Measurements from ENCODE around the gene ROM1.
A peak's percentile ranks its signal among the peaks of the same experiment; 100 is the strongest.
"Not testable (repeated sequence)": the region's sequence is repeated elsewhere in the genome, so short reads cannot be mapped to it uniquely, and the experiment has no call there.

The ROM1 gene

GRCh38 chr11:62612366-62613290 is at the start of gene ROM1, which contains the start of gene EML3:
TSS of gene ROM1 (plus strand) at chr11:62613257. CDS start at chr11:62613282, 25 bp downstream.
TSS of gene EML3 (minus strand) at chr11:62612775. CDS start at chr11:62612457, 318 bp downstream.
- DNase-seq: peak; percentile 30

DNA sequence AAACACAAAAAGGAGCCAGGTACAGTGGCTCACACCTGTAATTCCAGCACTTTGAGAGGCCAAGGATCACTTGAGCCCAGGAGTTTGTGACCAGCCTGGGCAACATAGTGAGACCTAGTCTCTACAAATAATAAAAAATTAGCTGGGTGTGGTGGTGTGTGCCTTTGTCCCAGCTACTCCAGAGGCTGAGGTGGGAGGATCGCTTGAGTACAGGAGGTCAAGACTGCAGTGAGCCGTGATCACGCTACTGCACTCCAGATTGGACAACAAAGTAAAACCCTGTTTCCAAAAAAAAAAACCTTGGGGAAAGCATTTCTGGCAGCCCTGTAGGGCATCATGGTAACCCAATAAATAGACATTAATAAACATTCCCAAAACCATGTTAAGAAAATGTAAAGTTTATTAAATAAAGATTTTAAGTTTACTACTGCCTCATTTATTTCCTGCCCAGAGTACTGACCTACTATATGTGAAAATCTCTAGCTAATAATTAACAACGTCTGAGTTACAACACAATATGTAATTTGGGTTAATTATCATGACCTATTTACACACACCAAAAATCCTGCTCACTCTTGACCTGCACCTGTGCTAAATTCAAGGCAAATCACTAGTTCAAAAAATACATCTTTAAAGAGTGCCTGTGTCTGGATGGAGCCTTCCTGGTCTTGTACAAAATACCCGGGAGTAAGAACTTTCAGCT is 47.8 kb upstream of the ROM1 start:
- no peak for DNase-seq

DNA sequence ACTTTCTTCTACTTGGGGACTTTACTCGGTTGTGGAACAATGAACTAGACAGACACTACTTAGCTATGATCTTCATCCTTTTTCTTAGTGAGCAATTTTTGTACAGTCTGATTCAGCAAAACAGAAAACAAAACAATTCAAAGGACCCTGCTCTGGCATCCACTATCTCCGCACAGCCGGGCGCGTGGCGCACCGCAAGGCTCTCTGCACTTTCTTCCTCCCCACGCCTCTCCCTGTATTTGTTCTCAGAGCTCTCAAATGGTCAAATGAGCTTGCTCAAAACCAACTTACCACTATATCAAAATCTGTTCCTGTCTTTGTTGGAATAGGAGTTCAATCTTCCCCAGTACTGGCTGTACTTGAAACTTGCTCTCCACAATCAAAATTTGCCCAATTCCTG is 46.8 kb upstream of the ROM1 start:
- DNase-seq: no peak

DNA sequence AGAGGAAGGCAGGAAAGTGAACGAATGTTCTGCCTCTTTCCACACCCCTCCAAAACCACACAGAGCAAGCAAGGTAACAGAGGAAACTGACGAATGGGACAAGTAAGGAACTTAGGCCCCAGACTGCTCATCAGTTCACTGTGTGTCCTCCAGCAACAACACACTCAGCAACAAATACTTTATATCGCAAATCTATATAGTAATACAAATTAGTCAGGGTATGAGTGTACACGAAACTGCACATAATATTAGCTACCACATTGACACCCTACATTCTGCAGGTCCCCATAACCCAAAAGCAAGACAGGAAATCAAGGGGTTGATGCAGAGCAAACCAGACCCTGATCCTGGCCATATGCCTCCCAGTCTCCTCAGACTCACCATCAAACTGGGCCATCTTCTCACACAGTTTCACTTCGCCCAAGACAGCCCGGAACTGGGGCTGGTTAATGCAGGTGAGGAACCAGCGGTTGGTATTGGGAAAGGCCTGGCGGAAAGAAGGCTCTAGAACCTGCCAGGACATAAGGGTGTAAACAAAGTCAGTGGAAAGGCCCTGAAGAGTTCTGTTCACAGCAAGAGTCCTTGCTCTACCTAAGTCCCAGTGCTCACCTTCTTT is 45.9 kb upstream of the ROM1 start:
- no peak for DNase-seq

DNA sequence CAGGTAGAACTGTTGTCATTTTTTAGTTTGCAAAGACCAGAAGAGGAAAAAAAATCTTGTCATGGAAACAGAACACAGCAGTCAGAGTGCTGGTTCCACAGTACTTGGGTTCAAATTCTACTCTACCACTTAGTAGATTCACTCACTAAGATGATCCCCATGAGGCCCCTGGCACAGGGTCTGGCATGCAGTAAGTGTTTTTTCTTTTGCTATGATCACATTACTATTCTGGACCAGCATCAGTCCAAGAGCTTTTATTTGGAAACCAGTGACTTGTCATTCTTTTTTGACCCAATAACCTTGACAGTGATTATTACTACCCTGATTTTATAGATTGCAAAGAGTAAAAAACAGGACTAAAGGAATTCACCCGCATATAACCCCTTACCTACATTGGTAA is 43.4 kb upstream of the ROM1 start:
- DNase-seq: no peak

GRCh38 chr11:62570903-62571302 is 42.2 kb upstream of the ROM1 start:
- not testable (repeated sequence) for DNase-seq

DNA sequence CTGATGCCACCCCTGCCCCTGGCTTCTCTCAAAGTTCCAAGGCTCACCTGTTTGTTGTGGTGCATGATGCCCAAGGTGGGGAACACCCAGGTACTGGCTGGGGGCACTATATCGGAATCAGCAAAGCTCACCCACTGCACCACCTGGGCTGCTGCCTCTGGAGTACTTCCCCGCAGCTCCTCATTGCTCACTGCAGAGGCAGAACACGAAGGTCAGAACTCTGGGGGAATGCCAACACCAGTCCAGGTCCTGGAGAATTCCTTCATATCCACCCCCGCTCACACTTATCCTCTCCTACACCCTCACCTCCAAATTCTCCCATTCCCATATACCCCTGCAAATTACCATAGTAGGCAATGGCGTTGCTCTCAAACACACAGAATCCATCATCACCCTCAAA is 41.6 kb upstream of the ROM1 start:
- not testable (repeated sequence) for DNase-seq

DNA sequence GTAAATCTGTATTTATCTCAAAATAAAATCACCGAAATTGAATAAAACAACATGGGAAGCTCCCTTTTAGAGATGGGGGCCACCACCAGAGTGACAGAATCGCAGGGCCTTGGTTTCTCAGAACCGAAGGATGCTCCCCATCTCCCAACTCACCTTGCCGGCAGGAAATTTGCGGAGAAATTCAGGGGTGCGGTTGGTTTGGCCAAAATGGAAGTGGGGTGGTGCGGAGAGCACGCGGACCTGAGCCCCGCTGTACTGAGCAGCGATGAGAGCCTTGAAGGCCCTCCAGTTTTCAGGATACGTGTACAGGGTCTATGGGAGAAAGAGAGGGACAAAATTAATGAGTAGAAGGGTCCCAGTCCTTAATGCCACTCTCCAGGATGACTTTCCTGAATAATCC is 40.6 kb upstream of the ROM1 start:
- no peak for DNase-seq

DNA sequence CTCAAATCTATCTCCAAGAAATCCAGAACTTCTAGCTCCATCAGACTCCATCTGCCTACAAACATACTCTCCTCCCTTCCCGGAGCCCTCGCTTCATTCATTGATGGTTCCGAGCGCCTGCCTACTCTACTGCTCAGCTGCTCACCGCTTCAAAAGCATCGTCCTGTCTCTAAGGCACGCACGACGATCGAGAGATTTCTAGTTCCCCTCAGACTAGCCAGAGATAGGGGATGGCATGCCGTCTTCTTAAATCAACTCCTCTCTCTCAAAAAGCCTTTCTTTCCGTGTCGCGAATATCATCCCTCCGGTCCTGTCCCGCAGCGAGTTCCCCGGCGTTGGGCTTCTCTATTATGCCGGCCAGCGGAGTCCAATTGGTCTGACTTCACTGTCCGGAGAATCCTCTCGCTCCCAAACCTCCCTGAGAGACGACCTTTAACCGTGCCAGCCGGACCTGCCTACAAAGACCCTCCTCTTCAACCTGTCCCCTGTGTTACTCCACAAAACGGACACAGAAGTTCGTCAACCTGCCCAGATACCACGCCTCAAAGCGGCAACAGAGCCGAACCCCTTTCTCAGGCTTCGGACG is 40.0 kb upstream of the ROM1 start:
- DNase-seq: no peak

GRCh38 chr11:62573592-62574362 is 39.3 kb upstream of the ROM1 start, which contains the start of gene EEF1G:
TSS of gene EEF1G (minus strand) at chr11:62573891. CDS start at chr11:62573842, 49 bp downstream.
- DNase-seq: peak; percentile 99

DNA sequence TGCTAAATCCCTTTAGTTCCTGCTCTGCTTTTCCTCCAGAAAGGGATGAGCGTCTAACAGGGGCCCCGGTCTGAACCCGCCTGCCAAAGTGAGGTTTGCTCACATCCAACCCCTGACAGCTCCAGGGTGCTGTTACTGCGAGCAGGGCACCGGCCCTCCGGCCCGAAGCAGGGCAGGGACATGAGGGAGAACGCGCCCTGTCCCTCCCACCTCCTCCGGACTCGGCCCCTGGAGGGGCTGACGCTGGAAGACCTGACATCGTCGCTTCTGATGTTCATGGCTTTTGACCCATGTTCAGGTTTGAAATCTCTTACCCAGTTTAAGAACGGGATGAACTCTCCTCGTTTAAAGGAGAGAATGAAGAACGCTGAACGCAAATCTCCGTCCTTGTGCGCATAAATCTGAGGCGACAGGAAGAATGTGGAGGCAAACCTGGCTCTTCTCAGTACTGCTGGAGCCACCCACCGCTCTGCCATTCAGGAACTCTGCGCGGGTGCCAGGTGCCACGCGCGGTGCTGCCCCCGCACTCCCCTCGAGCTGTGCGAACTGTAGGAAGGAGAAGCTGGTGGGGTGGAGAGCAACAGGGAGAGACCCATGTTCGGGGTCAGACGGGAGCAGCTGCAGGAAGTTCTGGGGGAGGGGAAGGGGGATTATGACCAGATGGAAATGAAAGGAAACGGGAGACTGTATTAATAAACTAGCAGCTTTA is 38.5 kb upstream of the ROM1 start:
- DNase-seq: no peak

DNA sequence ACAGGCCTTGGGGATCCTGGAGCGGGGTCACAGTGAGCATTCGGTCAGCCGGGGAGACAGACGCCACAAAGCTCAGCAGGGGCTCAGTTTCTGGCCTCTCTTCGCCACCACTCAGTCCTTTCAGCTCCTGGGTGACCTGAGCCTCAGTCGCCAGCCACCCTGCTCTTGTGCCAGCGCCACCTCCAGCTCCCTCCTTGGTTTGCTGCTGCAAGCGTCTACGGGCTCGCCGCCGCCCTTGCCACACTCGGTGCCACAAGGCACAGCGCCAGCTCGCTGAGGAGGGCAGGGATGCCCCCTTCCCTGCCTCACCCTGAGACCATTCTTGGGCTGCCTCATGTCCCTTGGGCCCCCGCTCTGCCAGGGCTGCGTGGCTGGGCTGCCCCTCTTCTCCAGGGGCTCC is 37.9 kb upstream of the ROM1 start:
- DNase-seq: no peak

DNA sequence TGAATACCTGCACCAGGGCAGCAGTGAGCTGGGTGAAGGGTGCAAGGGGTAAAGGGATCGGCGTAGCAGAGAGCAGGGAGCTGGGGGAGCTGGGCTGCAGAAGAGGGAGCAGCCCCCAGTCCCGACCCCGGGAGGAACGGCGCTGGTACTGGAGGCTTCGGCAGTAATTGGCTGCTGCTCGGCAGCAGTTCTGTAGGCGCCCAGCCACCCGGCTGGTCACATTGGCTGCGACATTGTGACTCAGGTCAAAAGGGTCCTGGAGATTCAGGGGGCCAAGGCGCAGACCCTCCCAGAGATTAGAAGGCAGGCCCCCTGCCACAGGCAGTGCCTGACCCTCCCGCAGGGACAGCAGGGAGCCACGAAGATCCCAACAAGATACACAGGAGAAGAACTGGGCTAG is 37.2 kb upstream of the ROM1 start:
- DNase-seq: no peak

DNA sequence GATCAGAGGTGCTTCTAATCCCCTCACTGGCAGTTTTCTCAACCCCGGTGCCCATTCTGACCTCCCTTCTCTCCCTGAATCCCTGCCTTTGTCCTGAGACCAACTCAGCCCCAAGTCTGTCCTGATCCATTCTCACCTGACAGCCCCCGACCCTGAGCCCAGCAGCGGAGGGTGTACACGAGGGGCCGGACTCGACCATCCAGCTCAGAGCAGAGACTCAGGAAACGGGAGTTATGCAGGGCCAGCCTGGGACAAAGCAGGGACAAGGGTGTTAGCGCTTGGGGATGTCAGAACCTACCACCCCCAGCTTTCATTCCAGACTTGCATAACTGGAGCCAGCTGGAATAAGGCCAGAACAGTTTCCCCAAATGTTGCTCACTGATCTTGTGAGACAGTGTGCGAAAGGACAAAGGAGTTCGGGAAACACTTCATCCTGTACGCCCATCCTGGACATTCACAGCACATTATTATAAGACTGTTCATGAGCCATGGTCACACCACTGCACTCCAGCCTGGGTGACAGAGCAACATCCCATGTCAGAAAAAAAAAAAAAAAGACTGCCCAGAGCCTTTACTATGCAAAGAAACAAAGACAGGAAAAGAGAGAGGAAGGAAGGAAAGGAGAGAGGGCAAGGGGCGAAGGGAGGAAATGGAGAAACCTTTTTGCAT is 35.9 kb upstream of the ROM1 start:
- no peak for DNase-seq

DNA sequence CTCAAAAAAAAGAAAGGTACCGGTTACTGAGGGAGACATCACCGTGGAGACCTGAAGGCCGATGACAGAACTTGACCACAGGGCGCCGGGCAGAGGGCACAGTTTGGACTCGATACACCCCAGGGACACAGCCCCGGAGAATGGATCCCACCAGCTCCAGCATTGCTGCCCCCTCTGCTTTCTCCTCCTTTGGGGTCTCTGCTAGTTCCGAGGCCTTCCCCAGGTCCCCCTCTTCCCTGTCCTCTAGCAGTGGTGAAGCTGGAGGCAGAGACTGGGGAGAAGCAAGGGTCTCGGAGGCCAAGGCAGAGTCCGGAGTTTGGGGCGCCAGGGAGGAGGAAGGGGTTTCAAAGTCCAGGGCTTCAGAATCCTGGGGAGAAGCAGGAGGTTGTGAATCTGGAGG is 34.5 kb upstream of the ROM1 start:
- no peak for DNase-seq

DNA sequence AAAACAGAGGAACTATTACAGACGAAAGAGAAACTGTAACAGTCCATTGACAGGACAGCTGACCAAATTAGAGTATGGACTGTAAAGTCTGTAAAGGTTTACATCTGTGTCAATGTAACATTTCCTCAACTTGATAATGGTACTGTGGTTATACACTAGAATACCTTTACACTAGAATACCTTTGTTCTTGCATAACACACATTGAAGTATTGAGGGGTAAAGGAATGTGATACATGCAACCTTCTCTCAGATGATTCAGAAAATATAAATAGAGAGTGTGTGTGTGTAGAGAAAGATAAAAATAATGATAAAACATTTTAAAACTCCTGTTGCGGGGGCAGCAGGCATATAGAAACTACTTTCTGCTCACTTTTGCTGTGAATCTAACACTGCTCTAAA is 33.8 kb upstream of the ROM1 start:
- DNase-seq: no peak

GRCh38 chr11:62580959-62581715 is 31.9 kb upstream of the ROM1 start:
- DNase-seq: no peak

GRCh38 chr11:62581735-62582134 is 31.3 kb upstream of the ROM1 start:
- not testable (repeated sequence) for DNase-seq

DNA sequence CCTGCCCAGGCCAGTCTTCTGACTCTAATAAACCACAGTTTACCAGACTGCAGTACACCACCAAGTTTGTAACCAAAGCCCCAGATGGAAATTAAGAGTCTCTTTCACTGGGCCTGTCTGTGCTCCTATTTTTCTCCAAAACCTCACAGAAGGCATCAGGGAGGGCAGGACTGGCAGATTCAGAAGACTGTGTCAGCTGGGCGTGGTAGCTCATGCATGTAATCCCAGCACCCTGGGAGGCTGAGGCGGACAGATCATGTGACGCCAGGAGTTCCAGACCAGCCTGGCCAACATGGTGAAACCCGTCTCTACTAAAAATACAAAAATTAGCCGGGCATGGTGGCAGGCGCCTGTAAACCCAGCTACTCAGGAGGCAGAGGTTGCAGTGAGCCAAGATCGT is 27.7 kb upstream of the ROM1 start:
- DNase-seq: not testable (repeated sequence)

GRCh38 chr11:62588966-62589637 is 24.0 kb upstream of the ROM1 start:
- no peak for DNase-seq

All from GF-D8 (cell line).